ENCODE measurements around the gene C9orf50.
"Not testable (repeated sequence)": the region's sequence is repeated elsewhere in the genome, so short reads cannot be mapped to it uniquely, and the experiment has no call there.

The C9orf50 gene

GRCh38 chr9:129609486-129610212 lies 11.3 kb downstream of the C9orf50 start:
- DNase-seq = peak; percentile 35 to 67 (median 59)

DNA sequence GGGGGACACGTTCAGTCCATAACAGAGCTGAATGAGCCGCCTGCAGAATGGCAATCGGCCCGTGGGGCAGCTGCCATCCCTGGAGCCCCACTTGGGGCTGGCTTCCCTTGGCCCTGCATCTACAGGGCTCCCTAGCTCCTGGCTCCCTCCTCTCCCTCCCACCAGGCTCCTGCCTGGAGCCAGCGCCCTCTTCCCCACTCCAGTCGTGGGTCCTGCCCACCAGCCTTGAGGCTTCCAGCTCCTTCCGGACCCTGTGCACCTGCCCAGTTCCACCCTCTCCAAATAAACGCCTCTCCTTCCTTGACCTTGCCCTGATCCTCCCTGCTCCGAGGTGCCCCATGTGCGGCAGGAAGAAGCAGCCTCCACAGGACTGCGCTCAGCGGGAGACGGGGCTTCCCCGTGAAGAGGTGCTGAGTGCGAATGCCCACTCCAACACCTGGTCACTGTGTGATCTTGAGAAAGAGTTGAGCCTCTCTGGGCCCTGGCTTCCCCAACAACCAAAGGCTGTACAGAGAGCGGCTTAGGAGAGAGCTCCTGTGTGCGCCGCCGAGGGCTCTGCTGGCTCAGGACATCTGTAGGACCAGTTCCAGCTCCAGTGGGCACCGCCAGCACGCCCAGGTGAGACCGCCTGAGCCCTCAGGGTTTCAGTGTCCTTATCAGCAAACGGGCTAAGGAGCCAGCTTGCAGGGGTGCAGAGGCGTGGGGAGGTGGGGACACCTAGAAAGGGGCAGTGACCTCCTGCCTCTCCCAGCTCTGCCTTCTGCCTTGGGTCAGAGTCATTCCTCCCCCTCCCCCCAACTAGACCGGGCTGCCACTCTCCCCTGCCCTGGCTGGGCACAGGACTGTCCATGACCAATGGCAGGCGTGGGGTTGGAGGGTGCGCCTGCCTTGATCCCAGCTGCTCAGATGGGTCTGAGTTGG lies 12.1 kb downstream of the C9orf50 start:
- DNase-seq = no peak

DNA sequence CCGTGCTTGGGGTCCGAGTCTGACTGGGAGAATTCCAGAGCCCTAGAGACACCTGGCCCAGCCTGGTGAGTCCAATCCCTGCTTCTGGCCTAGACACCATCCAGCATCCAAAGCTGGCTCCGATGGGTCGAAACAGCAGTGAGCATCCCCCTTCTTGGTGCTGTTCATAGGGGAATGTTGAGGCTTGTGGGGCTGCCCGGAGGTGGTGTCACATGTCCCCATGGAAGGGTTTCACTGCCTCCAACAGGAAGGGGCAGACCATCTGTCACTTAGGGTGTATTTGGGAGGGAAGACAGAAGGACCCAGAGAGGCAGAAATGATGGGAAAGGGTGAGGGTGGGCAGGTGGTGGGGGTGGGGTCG lies 13.9 kb downstream of the C9orf50 start:
- DNase-seq = no peak

- no peak for DNase-seq
These were observed 14.5 kb downstream of the C9orf50 start for GRCh38 chr9:129606161-129607026.

DNA sequence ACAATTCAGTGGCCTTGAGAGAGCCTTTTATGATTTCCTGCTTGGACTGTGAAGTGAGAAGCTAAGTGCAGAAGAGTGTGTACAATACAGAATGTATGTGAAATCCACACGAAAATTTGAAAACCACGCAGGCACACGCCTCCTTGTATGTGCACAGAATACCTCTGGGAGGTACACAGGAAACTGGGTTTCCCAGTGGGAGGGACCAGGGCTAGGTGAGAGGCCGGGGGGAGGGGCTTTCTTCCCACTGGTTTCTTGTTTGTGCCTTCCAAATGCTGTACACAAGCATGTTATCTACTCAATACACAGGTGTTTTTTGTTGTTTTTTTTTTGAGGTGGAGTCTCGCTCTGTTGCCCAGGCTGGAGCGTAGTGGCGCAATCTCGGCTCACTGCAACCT lies 16.1 kb downstream of the C9orf50 start:
- no peak for DNase-seq

- DNase-seq = no peak
These were observed 16.7 kb downstream of the C9orf50 start for GRCh38 chr9:129604056-129604765.

GRCh38 chr9:129602598-129603415 lies 18.1 kb downstream of the C9orf50 start:
- no peak for DNase-seq

GRCh38 chr9:129601082-129601674 lies 19.7 kb downstream of the C9orf50 start:
- DNase-seq = no peak

DNA sequence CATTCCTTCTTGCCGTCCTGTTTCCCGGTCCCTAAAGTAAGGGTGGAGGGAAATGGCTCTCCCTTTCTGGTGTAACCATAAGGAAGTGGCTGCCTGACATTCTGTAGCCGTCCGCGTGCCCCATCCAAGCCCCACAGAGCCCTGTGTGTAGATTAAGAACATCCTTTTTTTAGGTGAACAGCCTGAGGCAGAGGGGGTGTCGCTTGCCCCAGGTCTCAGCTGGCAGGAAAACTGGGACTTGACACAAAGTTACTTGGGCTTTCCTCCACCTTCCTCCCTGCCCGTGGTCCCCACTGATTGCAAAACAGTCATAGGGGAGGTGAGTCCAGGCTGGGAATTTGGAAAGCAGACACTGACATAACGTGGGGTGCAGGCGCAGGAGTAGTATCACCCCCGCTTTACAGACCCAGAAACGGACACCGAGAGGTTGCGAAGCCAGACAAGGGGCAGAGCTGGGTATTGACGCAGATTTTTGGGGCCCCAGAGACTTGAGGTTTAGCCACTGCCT lies 22.8 kb downstream of the C9orf50 start:
- DNase-seq = no peak

- peak in 1 of 5 donors; percentile 33 for DNase-seq
These were observed 23.4 kb downstream of the C9orf50 start for GRCh38 chr9:129597355-129598088.

GRCh38 chr9:129596541-129597331 lies 24.2 kb downstream of the C9orf50 start:
- DNase-seq = no peak

DNA sequence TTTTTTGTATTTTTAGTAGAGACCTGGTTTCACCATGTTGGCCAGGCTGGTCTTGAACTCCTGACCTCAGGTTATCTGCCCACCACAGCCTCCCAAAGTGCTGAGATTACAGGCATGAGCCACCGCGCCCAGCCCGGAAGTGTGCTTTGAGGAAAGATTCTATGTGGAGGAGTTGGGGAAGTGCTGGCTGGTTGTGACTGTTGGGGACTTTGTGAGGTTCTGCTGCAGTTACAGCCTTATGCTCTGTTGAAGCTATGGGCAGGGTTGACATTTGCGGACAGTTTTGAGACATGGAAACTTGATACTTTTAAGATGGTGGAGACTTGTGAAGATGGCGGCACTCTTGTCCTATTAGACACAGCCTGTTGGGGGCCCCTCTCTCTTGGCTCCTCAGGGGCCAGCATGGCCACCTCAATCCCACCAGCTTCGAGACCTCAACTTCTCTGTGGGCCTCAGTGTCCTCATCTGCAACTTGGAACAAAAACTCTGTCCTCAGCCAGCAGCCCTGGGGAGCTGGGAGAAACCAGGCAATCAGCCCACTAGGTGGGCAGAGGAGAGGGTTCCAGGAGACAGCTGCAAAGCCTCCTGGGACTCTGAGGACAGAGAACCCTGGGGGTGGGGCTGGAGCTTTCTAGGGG lies 24.9 kb downstream of the C9orf50 start:
- DNase-seq = no peak

DNA sequence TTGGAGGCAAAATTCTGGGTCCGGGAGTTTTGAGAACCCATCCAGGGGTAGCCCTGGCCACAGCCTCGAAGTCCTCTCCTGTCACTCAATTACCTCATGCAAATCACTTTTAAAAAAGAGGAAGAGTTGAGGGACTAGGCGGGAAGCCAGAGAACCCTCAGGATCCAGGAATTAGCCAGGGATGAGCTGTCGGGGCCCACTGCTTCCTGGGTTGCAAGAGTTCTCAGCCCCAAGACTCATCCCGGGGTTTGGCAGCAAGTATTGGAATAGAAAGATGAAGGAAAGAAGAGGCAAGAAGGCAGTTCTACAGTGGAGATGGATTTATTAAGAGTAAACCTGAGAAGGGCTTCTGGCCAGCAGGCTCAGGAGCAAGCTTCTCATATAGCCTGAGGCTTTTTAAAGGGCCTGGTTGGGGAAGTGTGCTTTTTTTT lies 25.6 kb downstream of the C9orf50 start:
- no peak for DNase-seq

- no peak for DNase-seq
These were observed 26.3 kb downstream of the C9orf50 start for GRCh38 chr9:129594632-129595031.

DNA sequence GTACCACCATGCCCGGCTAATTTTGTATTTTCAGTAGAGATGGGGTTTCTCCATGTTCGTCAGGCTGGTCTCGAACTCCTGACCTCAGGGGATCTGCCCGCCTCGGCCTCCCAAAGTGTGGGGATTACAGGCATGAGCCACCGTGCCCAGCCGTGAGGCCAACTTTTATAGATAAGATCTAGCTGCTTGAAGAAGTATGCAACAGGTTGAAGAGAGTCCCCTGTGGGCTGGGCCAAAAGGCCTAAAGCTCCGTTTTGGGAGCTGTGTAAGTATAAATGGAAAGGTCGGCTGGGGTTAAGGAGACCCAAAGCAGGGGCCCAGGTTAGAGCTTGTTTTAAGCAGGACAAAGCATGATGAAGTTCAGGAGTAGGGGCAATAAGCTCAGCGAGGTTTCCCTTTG lies 28.1 kb downstream of the C9orf50 start:
- not testable (repeated sequence) for DNase-seq

DNA sequence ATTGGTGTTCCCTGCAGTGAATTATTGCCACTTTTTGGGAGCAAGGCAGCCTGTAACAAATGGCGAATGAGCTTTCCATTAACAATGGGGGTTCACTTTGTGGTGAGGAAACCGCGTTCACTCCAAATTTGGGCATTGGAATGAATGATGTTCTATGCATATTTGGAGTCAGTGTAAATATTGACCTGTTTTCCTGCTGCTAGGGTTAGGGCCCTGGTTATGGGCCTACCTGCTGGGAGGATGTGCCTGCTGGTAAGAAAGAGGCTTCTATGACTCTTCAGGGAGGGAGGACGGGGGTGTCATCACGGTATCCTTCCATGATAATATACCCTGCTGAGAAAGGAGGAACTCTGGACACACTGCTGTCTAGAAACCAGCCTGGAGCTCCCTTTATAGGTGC lies 29.0 kb downstream of the C9orf50 start:
- DNase-seq = no peak

GRCh38 chr9:129590466-129590865 lies 30.4 kb downstream of the C9orf50 start:
- no peak for DNase-seq

DNA sequence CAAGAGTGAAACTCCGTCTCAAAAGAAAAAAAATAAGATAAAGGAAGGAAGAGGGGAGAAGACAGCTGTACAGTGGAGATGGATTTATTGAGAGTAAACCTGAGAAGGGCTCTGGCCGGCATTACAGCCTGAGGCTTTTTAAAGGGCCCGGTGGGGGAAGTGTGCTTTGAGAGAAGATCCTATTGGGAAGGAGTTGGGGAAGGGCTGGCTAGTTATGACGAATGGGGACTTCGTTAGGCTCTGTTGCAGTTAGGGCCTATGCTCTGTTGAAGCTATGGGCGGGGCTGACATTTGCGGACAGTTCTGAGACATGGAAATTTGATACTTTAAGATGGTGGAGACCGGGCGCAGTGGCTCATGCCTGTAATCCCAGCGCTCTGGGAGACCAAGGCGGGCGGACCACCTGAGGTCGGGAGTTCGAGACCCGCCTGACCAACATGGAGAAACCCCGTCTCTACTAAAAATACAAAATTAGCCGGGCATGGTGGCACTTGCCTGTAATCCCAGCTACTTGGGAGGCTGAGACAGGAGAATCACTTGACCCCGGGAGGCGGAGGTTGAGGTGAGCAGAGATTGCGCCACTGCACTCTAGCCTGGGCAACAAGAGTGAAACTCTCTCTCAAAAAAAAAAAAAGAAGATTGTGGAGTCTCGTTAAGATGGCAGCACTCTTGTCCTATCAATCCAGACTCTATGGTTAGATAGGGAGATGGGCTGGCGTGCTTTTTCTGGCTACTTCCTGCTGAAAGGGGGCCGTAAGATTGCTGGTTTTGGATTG lies 33.2 kb downstream of the C9orf50 start:
- DNase-seq = no peak

Measured in T-helper 1 cell (primary cell).